ENCODE measurements around the gene KRT28. TPM values are rescaled to one million over a fixed set of nuclear protein-coding genes. Genes with fewer than 3 reads are reported as not detected.

KRT28 gene
- total and polyA plus RNA-seq, 2 experiments from 2014 or later = not detected

GRCh38 chr17:40795019-40795667, 4.6 kb downstream of the KRT28 start:
- H3K4me2 ChIP-seq = no peak overlapping the region
- peaks cover 26% of the 10 kb centered on the region for H3K27me3 ChIP-seq
- no peaks in the 10 kb centered on the region for H3K36me3 ChIP-seq (replicated peaks; ENCODE audit: insufficient read depth, low read depth)
- no peaks in the 10 kb centered on the region for H3K9me3 ChIP-seq (ENCODE audit: low read depth)
- no peak for DNase-seq (ENCODE audit: low spot score)
- no peaks in the 10 kb centered on the region for H3K79me2 ChIP-seq
- H3K27ac ChIP-seq = no peak overlapping the region
- no peaks in the 10 kb centered on the region for H3K4me1 ChIP-seq (ENCODE audit: insufficient read depth)
- no peaks in the 10 kb centered on the region for H4K20me1 ChIP-seq (ENCODE audit: insufficient read depth, poor library complexity, severe bottlenecking)
- no peak overlapping the region for H2AFZ ChIP-seq
- no peaks in the 10 kb centered on the region for H3K9me2 ChIP-seq (replicated peaks; ENCODE audit: insufficient read depth)
- TF ChIP-seq EZH2phosphoT487 (IDR thresholded peaks at IDR 0.05; ENCODE audit: low read depth, severe bottlenecking, unreplicated experiment) = no peak
- TF ChIP-seq EZH2 (IDR thresholded peaks at IDR 0.05; ENCODE audit: borderline replicate concordance) = no peak
- TF ChIP-seq CTCF (IDR thresholded peaks at IDR 0.05; ENCODE audit: poor library complexity) = no peak
- H3K4me3 ChIP-seq = no peak overlapping the region
- 83% methylated on average over 10 of the region's 10 CpGs for WGBS (ENCODE audit: low lambda C conversion rate, missing lambda C conversion rate)

- TF ChIP-seq EZH2phosphoT487 (IDR thresholded peaks at IDR 0.05; ENCODE audit: low read depth, severe bottlenecking, unreplicated experiment) = no peak
- TF ChIP-seq CTCF (IDR thresholded peaks at IDR 0.05; ENCODE audit: poor library complexity) = no peak
- TF ChIP-seq EZH2 (IDR thresholded peaks at IDR 0.05; ENCODE audit: borderline replicate concordance) = no peak
- 89% methylated on average over 2 of the region's 2 CpGs for WGBS (ENCODE audit: low lambda C conversion rate, missing lambda C conversion rate)
- DNase-seq (ENCODE audit: low spot score) = no peak
- Histone ChIP-seq H3K9me3 (ENCODE audit: low read depth) (no peaks in the 10 kb centered on the region), H3K27me3 (peaks cover 19% of the 10 kb centered on the region), H3K4me1 (ENCODE audit: insufficient read depth) (no peaks in the 10 kb centered on the region), H3K36me3 (replicated peaks; ENCODE audit: insufficient read depth, low read depth) (no peaks in the 10 kb centered on the region), H3K4me2 (no peak overlapping the region), H2AFZ (no peak overlapping the region), H4K20me1 (ENCODE audit: insufficient read depth, poor library complexity, severe bottlenecking) (no peaks in the 10 kb centered on the region), H3K9me2 (replicated peaks; ENCODE audit: insufficient read depth) (no peaks in the 10 kb centered on the region), H3K79me2 (no peaks in the 10 kb centered on the region), H3K27ac (no peak overlapping the region), H3K4me3 (no peak overlapping the region)
These were observed 5.3 kb downstream of the KRT28 start for GRCh38 chr17:40794466-40794865.

DNA sequence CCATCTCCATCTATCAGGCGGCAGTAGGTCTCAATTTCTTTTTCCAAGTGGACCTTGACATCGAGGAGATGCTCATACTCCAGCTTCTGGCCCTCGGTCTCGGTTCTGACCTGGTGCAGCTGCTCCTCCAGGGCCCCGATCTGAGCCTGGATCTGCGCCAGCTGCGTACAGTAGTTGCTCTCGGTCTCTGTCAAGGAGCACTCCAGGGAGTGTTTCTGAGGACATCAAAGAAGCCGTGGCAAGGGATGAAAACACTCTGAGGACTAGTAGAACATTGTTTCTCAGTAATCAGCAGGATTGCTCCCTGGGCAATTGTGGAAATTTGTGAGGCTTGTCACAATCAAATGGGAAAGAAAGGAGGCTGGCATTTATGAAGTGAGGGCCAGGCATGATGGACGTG, 5.9 kb downstream of the KRT28 start:
- no peaks in the 10 kb centered on the region for H3K9me2 ChIP-seq (replicated peaks; ENCODE audit: insufficient read depth)
- no peak overlapping the region for H3K4me3 ChIP-seq
- peaks cover 15% of the 10 kb centered on the region for H3K27me3 ChIP-seq
- DNase-seq (ENCODE audit: low spot score) = no peak
- H3K36me3 ChIP-seq (replicated peaks; ENCODE audit: insufficient read depth, low read depth) = no peaks in the 10 kb centered on the region
- TF ChIP-seq EZH2 (IDR thresholded peaks at IDR 0.05; ENCODE audit: borderline replicate concordance) (no peak), EZH2phosphoT487 (IDR thresholded peaks at IDR 0.05; ENCODE audit: low read depth, severe bottlenecking, unreplicated experiment) (no peak), CTCF (IDR thresholded peaks at IDR 0.05; ENCODE audit: poor library complexity) (no peak)
- no peaks in the 10 kb centered on the region for H4K20me1 ChIP-seq (ENCODE audit: insufficient read depth, poor library complexity, severe bottlenecking)
- no peaks in the 10 kb centered on the region for H3K9me3 ChIP-seq (ENCODE audit: low read depth)
- no peak overlapping the region for H2AFZ ChIP-seq
- H3K79me2 ChIP-seq = no peaks in the 10 kb centered on the region
- WGBS (ENCODE audit: low lambda C conversion rate, missing lambda C conversion rate) = 81% methylated on average over 10 of the region's 10 CpGs
- H3K4me2 ChIP-seq = no peak overlapping the region
- H3K4me1 ChIP-seq (ENCODE audit: insufficient read depth) = no peaks in the 10 kb centered on the region
- no peak overlapping the region for H3K27ac ChIP-seq

All from hepatocyte (in vitro differentiated cells).